Transverse colon (tissue), 4 donors: Measurements from ENCODE around the gene BTRC.

ENCODE experiments used
- EP300 ChIP-seq: sonication (generic); formaldehyde crosslinking; IDR thresholded peaks from one replicate; pipeline ENCODE4 v1.6.1; 2017; ENCODE audit warnings: antibody characterized with exemption, low read depth
- POLR2AphosphoS5 ChIP-seq, 3 donors: sonication (generic); formaldehyde crosslinking; IDR thresholded peaks; one replicate each; pipeline ENCODE4 v1.6.1; 2016; ENCODE audit warnings: antibody characterized with exemption in 3 of 3
- TF ChIP-seq, protein P1 (sequence below), 5 experiments: fragments of 200-600 bp in 3 of 5; fragments of 450-650 bp in 2 of 5; sonication (generic) in 3 of 5; IDR thresholded peaks; 1 replicate in 2 of 5; 2 replicates in 3 of 5; pipeline ENCODE4 v1.5.1; 2016 to 2017; ENCODE audit warnings: antibody characterized with exemption in 5 of 5, inconsistent platforms in 3 of 5, mild to moderate bottlenecking in 2 of 5, moderate library complexity in 1 of 5

DNA sequence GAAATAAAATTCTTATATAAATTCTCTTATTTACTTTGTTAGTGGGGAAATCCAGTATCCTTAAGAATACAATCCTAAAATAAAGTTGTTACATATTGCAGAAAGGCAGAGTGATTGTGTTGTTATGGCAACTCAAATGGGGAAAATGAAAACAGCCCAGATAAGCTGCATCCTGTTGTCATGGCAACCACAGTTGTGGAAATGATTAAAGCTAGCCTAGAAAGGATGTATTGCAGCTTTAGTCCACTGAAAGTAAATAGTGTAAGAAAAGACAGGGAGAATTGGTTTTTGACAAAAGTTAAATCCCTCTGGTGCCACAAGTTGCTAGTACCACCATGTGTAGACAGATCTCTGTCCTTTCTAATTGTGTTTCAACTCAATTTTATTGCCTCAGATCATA lies 43.2 kb downstream of the BTRC start:
- TF ChIP-seq, protein P1, sequence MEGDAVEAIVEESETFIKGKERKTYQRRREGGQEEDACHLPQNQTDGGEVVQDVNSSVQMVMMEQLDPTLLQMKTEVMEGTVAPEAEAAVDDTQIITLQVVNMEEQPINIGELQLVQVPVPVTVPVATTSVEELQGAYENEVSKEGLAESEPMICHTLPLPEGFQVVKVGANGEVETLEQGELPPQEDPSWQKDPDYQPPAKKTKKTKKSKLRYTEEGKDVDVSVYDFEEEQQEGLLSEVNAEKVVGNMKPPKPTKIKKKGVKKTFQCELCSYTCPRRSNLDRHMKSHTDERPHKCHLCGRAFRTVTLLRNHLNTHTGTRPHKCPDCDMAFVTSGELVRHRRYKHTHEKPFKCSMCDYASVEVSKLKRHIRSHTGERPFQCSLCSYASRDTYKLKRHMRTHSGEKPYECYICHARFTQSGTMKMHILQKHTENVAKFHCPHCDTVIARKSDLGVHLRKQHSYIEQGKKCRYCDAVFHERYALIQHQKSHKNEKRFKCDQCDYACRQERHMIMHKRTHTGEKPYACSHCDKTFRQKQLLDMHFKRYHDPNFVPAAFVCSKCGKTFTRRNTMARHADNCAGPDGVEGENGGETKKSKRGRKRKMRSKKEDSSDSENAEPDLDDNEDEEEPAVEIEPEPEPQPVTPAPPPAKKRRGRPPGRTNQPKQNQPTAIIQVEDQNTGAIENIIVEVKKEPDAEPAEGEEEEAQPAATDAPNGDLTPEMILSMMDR (IDR thresholded peaks at IDR 0.05) = no peak
- TF ChIP-seq EP300 (no peak), POLR2AphosphoS5 (IDR thresholded peaks at IDR 0.05) (no peak)
